Fibroblast of skin of left biceps (primary cell): ENCODE results near the gene KNTC1.
"Not testable (repeated sequence)": the region's sequence is repeated elsewhere in the genome, so short reads cannot be mapped to it uniquely, and the experiment has no call there.

Experiments used
- DNase-seq, 2 experiments: peaks; one replicate each; pipeline ENCODE4 v3.0.0-alpha.2; 2013; ENCODE audit warnings: low read depth in 2 of 2

Gene KNTC1

DNA sequence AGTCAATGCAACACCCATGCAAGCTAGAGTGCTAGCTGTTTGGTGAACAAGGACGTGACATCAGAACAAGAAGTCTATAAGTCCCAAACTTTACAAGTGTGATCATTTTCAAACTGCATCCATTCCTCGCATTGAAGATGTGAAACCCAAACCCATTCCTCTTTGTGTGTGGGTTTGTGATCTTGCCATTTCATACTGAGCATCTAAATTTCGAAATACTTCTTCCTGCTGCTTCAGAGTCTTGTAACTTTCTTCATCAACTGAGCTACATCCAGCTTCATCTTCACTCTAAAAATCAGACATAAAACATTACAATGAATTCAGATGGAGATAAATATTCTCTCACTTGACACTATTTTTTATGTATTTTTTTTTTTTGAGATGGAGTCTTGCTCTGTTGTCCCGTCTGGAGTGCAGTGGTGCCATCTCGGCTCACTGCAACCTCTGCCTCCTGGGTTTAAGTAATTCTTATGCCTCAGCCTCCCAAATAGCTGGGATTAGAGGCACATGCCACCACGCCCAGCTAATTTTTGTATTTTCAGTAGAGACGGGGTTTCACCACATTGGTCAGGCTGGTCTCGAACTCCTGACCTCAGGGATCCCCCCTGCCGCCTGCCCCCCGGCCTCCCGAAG, 21.5 kb upstream of the KNTC1 start:
- DNase-seq, result no peak

DNA sequence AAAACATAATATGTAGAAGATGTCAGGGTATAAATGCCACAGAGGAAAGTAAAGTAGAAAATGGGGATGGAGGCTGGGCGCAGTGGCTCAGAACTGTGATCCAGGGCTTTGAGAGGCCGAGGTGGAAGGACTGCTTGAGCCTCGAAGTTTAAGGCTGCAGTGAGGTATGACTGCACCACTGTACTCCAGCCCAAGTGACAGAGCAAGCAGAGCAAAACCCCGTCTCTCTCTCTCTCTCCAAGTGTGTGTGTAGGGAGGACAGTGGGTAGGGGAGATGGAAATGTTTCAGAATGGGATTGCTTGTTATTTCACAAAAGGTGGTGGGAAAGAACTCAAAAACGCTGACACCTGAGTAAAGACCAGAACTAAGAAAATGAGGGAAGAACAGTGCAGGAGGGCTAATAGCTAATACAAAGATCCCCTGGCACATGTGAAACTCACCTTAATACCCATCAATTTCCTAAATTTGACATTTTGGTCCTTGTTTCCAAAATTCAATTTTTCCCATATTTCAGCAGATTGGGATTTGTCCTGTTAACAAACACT, 20.6 kb upstream of the KNTC1 start:
- no peak for DNase-seq

DNA sequence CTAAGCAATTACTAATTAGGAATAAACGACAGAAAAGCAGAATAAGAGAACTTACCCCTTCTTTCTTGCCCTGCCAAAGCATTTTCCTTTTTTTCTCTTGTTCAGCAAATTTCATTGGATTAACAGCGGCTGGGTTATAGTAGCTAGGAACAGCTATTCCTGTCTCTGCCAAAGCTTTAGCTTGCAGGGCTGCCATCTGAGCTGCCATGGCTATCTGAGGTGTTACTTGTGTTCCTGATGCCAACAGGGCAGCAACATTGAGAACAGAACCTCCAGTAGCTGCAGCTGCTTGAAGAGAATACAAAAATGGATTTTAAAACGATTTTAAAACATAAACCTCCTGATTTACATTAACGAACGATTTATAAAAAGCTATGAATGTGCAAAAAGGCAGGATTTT, 18.9 kb upstream of the KNTC1 start:
- no peak for DNase-seq

DNA sequence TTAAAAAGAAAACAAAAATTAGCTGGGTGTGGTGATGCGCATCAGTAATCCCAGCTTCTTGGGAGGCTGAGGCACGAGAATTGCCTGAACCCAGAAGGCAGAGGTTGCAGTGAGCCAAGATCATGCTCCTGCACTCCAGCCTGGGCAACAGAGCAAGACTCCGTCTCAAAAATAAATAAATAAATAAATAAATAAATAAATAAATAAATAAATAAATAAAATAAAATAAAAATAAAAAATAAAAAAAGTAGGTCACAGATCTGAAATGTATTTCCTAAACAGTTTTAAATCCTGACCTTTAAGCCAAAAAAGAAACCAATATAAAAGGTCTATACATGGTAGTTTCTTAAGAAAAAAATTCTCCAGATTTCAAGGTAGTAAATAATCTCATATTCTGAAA, 14.0 kb upstream of the KNTC1 start:
- not testable (repeated sequence) for DNase-seq

DNA sequence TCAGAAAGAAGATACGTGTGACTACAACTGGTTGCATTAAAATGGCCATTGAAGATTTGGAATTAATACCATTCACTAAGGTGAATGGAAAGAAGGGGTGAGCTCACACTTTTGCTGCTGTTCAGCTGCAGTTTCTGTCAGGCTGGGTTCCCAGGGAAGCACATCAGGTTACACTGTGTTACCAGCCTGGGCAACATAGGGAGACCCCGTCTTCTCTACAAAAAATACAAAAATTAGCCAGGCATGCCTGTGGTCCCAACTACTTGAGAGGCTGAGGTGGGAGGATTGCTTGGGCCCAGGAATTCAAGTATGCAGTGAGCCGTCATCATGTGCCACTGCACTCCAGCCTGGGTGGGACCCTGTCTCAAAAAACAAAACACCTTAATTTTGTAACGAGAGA, 13.4 kb upstream of the KNTC1 start:
- no peak for DNase-seq

DNA sequence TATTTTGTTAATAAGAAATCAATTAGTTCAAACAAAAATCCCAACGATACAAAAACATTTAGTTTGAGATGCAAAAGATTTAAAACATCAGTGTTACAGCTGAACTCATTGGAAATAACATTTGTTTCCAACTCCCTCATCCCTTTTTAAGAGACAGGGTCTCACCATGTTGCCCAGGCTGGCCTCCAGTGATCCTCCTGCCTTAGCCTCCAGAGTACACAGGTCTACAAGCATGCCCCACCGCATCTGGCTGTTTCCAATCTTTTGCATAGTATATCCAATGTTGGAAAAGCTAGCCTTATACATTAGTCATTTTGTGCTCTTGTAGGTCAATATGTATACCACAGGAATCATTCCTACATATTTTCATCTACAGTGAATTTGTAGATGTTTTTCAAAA, 11.8 kb upstream of the KNTC1 start:
- DNase-seq, result no peak

DNA sequence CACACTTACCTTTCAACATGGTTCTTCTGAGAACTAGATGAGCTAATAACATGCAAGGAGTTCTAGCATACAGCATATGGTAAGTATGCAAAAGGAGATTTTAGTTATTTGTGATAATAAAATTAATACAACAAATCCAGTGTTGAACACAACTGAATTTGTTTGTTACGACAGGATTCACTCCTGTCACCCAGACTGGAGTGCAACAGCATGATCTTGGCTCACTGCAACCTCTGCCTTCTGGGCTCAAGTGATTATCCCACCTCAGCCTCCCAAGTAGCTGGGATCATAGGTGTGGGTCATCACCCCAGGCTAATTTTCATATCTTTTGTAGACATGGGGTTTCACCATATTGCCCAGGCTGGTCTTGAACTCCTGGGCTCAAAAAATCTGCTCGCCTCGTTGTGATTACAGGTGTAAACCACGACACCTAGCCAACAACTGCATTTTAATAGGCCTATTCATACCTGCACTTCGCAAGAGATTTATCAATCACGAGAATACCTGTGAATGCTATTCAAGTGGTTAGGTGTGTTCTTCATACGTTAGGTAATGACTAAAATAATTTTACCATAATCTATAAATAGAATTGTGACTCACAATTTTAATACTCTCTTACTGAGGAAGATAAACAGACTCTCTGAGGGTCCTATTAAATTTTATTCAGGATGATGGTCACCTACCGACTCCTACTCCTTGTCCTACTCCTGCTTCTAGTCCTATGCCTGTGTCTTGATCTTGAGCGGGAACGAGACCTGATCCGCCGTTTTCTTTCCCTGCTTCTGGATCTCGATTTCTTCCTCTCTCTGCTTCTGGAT, 10.3 kb upstream of the KNTC1 start:
- no peak for DNase-seq

DNA sequence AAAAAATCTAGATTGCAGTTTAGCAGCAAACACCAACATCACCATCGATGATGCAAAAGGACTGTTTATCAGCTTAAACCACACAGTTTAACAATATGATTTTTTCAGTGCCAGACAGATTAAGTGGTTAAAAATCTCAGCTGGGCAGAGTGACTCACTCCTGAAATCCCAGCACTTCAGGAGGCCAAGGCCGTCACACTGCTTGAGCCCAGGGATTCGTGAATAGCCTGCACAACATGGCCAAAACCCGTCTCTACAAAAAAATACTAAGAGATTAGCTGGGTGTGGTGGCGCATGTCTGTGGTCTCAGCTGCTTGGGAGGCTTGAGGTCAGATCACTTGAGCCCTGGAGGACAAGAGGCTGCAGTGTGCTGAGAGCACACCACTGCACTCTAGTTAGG, 9.2 kb upstream of the KNTC1 start:
- no peak for DNase-seq

DNA sequence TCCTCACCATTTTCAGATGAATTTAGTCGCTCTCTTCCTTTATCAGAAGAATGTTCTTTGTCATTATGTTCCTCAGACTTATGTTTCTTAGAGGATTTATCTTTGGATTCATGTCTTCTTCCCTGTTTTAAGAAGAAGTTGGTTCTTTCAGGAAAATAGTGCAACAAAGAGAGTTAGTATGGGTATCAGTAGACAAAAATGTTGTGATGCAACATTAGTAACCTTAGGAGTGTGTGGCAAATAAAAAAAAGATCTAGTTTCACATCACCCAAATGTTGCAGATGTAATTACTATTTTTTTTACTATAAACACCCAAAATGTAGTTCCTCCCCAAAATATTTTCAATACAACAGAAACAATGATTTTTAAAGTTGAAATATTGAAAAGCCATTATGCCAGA, 8.1 kb upstream of the KNTC1 start:
- no peak for DNase-seq

DNA sequence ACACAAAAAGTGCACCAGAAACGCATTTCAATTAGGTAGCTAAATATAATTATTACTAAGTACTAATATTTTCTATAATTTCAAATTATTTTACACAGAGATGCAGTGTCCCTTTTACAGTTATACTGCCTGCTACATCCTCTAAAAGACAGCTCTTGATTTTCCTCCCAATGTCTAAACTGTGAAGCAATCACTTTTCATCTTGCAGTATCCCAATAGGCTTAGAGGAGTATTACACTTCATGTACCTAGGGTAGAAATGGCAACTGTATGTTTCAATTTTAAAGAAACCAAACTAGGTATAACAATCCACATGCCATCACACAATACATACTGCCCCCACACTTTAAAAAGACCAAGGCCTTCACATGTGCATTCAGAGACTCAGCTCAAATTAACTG, 7.6 kb upstream of the KNTC1 start:
- no peak for DNase-seq

DNA sequence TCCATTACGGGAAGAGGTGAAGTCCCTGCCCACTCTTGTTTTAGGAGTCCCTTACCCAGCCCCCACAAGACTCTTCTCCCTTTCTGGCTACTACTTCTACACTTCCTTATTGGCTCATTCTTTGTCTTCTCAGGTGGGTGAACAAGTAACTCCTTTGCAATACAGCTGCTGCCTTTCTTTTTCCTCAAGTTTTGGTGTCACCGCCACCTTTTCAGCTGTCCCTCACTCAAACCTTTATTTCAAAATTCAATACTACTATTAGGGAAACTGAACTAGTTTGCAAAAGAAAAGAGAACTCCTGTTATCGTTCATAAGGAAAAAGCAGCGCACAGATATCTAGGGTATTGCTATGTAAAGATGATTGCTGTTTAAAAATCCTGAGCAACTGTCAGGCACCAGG, 6.4 kb upstream of the KNTC1 start:
- no peak for DNase-seq

DNA sequence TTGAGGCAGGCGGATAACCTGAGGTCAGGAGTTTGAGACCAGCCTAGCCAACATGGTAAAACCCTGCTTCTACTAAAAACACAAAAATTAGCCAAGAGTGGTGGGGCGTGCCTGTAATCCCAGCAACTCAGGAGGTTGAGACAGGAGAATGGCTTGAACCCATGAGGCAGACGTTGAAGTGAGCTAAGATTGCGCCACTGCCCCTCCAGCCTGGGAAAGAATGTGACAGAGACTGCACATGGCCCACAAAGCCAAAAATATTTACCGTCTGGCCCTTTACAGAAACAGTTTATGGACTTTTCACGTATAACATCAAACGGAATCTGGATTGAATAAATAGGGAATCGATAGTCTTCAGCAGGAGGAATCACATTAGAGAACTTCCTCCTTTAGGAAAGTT, 3.8 kb upstream of the KNTC1 start:
- no peak for DNase-seq

DNA sequence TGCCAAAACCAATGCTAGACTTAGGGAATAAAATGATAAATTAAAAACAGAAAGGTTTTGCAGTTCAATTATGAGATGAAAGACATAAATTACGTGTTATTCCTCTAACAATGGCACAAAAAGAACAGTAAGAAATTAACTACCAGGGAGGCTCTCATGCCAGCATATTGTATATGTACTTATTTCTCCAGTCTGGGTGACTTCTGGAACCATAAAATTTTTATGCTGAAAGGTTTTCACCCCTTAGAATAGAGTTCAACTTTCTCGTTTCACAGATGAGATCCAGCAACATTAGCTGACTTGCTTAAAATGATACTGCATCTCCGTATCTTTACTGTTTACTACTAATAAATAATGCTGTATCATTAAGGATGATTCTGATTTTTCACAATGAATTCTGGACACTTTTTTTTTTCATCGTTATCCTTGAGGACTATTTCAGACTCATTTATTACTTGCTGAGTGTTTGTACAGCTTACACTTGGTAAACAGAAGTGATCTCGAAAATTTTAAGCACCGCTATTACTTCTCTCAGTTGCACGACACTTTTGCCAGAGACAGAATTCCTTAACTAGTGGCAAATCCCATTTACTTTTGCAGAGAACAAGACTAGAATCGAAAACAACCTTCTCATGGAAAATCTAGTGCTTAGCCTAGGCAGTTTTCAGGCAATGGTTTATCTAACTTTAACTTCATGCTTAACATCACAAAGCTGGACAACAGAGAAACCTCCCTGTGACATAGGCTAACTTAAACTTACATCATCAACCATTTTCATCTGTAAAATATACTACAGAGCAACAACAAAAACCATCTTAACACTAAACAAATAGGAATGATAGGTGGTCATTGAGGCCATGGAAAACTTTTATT, 3.0 kb upstream of the KNTC1 start:
- no peak for DNase-seq

DNA sequence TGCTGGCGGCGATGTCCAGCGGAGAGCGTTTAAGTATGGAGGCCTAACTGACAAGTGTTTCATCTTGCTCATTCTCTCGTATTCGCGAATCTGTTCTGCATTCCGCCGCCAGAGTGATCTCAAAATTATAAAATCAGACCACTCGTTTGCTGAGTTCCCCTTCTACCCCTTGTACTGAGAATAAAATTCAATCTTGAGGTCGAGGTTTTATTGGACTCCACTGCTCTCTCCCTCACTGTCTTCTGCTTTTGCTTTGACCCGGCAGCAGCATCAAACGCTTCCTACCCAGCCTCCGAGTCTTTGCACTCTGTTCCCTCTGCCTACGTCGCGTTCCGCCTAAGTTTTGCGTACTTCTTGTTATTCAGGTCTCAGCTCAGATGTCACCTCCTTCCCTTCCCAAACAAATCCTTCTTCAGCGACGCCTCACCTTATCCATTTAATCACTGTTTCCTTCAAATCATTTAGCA, 462 bp downstream of the KNTC1 start:
- no peak for DNase-seq

DNA sequence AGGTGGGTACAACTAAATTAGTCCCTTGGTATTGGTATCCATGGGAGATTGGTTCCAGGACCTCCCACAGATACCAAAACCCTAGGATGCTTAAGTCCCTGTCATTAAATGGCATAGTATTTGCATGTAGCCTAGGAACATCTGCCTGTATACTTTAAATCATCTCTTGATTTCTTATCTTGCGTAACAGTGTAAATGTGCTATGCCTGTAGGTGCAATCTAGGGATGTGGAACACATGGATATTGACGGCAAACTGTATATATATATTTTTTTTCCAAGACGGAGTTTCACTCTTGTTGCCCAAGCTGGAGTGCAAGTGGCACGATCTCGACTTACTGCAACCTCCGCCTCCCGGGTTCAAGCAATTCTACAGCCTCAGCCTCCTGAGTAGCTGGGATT, 1.5 kb downstream of the KNTC1 start:
- no peak for DNase-seq

DNA sequence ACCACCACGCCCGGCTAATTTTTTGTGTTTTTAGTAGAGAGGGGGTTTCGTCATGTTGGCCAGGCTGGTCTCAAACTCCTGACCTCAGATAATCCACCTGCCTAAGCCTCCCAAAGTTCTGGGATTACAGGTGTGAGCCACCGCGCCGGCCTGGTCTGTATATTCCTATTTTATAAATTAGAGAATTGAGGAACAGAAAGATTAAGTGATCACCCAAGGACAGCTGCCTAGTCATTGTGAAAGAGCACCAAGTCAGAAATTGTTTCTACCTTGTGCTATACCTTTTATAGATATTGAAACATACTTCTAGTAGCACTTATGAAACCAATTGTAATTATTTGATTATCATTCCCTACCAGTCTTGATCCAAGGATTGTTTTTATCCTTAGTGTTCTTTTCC, 1.9 kb downstream of the KNTC1 start:
- no peak for DNase-seq

DNA sequence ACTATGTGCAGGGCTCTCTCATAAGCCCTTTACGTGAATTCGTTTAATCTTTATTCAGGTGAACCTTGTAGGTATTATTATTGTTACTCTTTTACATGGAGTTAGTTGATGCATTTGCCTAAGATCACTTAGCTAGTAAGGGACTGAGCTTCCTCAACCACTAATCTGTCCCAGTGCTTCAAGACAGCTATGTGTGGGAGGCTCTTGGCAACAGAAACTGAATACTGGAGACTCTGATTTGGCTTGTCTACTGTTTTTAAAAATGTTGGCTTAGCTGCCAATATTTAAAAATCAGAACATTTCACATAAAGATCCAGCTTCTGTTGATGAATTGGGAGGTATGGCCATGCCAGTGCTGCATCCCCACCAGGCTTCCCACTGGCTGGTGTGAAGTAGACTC, 6.8 kb downstream of the KNTC1 start:
- no peak for DNase-seq

DNA sequence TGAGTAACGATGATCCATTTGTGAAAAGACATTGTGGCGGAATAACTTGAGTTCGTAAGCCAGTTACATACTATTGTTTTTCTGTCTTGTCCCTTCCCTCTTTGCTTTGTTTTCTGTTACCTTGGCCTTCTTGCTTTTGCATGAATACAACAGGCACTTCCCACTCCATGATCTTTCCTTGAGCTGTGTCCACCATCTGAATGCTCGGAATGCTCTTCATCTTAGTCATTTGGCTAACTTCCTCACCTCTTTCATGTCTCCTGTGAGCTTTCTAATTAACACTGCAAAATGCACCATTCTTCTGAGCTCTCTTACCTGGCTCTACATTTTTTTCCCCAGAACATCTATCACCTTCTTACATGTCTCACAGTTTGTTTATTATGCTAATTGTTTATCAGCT, 10.0 kb downstream of the KNTC1 start:
- no peak for DNase-seq

DNA sequence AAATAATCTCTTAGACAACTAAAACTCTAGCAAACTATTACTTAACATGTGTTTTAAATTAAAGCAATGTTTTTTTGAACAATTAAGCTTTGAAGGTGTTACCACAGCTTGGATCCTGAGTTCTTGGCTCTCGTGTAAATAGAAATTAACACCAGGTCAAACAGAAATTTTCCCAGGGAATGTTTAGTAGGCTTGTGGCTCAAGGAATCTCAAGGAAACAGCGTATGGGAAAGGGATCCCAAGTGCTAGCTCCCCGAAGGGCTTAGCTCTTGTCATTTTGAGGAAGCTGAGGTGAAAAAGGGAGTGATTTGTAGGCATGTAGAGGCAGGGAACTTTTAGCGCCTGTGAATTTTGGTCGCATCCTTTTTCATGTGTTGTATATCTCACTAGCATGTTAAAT, 11.4 kb downstream of the KNTC1 start:
- no peak for DNase-seq

DNA sequence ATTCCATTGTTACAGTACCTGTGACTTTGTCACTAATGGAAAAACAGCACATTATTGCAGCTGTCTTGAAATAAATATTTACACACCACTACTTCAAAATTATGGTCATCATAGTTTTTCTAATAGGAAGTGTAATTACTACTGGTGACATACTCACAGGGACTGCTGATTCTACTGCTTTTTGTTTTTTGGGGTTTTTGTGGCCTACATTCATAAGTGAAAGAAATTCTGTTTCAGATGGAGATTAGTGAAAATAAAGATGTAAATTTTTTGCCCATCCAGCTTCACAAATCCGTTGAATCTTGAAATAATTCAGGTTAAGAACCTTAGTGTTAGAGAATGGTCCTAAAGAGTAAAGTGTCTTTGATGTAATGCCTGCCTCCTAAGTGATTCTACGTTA, 17.5 kb downstream of the KNTC1 start:
- DNase-seq, result no peak

DNA sequence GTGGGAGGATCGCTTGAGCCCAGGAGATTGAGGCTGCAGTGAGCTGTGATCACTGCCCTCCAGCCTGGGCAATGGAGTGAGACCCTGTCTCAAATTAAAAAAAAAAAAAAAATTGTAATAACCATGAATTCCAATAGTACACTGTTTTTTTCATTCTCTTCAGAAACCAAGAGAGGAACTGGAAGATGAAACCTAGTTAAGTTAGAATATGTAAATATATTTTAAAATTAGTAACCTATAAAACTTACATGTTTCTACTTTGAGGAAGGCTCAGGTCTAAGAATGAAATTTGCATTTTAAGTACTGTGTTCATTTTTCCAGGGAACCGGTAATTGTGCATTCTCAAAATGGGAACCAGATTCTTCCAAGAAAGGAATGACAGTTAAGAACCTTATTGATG, 18.8 kb downstream of the KNTC1 start:
- no peak for DNase-seq

DNA sequence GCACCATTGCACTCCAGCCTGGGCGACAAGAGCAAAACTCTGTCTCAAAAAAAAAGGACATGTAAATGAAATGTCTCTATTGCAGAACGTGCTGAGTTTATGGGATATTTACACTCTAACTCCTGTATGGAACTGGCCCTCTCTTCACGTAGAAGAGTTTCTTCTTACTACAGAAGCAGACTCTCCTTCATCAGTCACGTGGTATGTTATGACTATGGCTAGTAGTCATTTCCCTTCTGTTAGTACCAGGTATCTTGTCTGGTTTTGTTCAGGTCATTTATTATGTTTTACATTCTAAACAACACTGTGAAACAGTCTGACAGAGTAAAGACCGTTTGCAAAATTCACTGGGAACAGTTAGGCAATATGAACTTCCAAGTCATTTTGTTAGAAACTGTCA, 20.3 kb downstream of the KNTC1 start:
- no peak for DNase-seq
